ENCODE data around the gene CDC42BPA.

- TF ChIP-seq CSDC2 (CRISPR knock-in tag; IDR thresholded peaks at IDR 0.05) (no peak), ESRRG (CRISPR knock-in tag; IDR thresholded peaks at IDR 0.05) (no peak), PATZ1 (CRISPR knock-in tag; IDR thresholded peaks at IDR 0.05; ENCODE audit: borderline replicate concordance) (no peak), ZFP30 (CRISPR knock-in tag; IDR thresholded peaks at IDR 0.05) (no peak), GLIS3 (CRISPR knock-in tag; IDR thresholded peaks at IDR 0.05) (no peak)
- TF ChIP-seq, protein P1, sequence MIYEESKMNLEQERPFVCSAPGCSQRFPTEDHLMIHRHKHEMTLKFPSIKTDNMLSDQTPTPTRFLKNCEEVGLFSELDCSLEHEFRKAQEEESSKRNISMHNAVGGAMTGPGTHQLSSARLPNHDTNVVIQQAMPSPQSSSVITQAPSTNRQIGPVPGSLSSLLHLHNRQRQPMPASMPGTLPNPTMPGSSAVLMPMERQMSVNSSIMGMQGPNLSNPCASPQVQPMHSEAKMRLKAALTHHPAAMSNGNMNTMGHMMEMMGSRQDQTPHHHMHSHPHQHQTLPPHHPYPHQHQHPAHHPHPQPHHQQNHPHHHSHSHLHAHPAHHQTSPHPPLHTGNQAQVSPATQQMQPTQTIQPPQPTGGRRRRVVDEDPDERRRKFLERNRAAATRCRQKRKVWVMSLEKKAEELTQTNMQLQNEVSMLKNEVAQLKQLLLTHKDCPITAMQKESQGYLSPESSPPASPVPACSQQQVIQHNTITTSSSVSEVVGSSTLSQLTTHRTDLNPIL (CRISPR knock-in tag; IDR thresholded peaks at IDR 0.05; ENCODE audit: low read depth) = no peak
Observed at GRCh38 chr1:226962421-226963391, 355.6 kb downstream of the CDC42BPA start.
